H9 (cell line): Measurements from ENCODE around the gene MRPL9. TPM values are rescaled to one million over a fixed set of nuclear protein-coding genes. Genes with fewer than 3 reads are reported as not detected.

ENCODE experiments used
- DNase-seq: peaks from one replicate; pipeline ENCODE4 v3.0.0-alpha.2; 2017
- H2AFZ ChIP-seq: one replicate; pipeline ENCODE4 v1.6.1; 2013; ENCODE audit warnings: mild to moderate bottlenecking, low read length, control low read depth, moderate library complexity
- H2AK5ac ChIP-seq: 2 replicates; pipeline ENCODE4 v1.6.1; 2013; ENCODE audit warnings: low read length, control low read depth, mixed read lengths; ENCODE audit not compliant: insufficient read length
- H2BK120ac ChIP-seq: one replicate; pipeline ENCODE4 v1.6.1; 2013; ENCODE audit warnings: low read depth, mild to moderate bottlenecking, low read length, control low read depth, inconsistent platforms; ENCODE audit not compliant: poor library complexity, severe bottlenecking
- H2BK12ac ChIP-seq: 2 replicates; pipeline ENCODE4 v1.6.1; 2013; ENCODE audit warnings: low read length, control low read depth, mixed read lengths, low read depth; ENCODE audit not compliant: insufficient read length
- H2BK15ac ChIP-seq: 2 replicates; pipeline ENCODE4 v1.6.1; 2013; ENCODE audit warnings: low read depth, low read length, control low read depth
- H2BK20ac ChIP-seq: one replicate; pipeline ENCODE4 v1.6.1; 2013; ENCODE audit warnings: low read depth, mild to moderate bottlenecking, low read length, control low read depth, inconsistent platforms; ENCODE audit not compliant: poor library complexity, severe bottlenecking
- H2BK5ac ChIP-seq: 2 replicates; pipeline ENCODE4 v1.6.1; 2013; ENCODE audit warnings: low read length, control low read depth, mixed read lengths; ENCODE audit not compliant: insufficient read length
- H3K14ac ChIP-seq: 2 replicates; pipeline ENCODE4 v1.6.1; 2013; ENCODE audit warnings: low read length, control low read depth; ENCODE audit not compliant: insufficient read depth
- H3K18ac ChIP-seq: 2 replicates; pipeline ENCODE4 v1.6.1; 2013; ENCODE audit warnings: low read depth, mild to moderate bottlenecking, mixed read lengths, low read length, control low read depth; ENCODE audit not compliant: insufficient read length
- H3K23ac ChIP-seq: 2 replicates; pipeline ENCODE4 v1.6.1; 2013; ENCODE audit warnings: low read length, control low read depth, mixed read lengths, low read depth; ENCODE audit not compliant: insufficient read length
- H3K23me2 ChIP-seq: 2 replicates; pipeline ENCODE4 v1.6.1; 2013; ENCODE audit warnings: low read depth, mild to moderate bottlenecking, mixed read lengths, low read length, control low read depth; ENCODE audit not compliant: insufficient read length, poor library complexity, severe bottlenecking
- H3K27ac ChIP-seq: 2 replicates; pipeline ENCODE4 v1.5.1; 2013; ENCODE audit warnings: low read length, control low read depth, mixed read lengths, low read depth; ENCODE audit not compliant: insufficient read length
- H3K27me3 ChIP-seq: 2 replicates; pipeline ENCODE4 v1.6.1; 2013; ENCODE audit warnings: low read length, control low read depth, inconsistent platforms; ENCODE audit not compliant: insufficient read depth
- H3K4ac ChIP-seq: 2 replicates; pipeline ENCODE4 v1.6.1; 2013; ENCODE audit warnings: low read depth, mild to moderate bottlenecking, control low read depth, inconsistent platforms, low read length, moderate library complexity
- H3K4me1 ChIP-seq: 2 replicates; pipeline ENCODE4 v1.6.1; 2013; ENCODE audit warnings: low read length, control low read depth, inconsistent platforms; ENCODE audit not compliant: insufficient read depth
- H3K4me2 ChIP-seq: 2 replicates; pipeline ENCODE4 v1.6.1; 2013; ENCODE audit warnings: low read length, control low read depth, mixed read lengths; ENCODE audit not compliant: insufficient read length, insufficient read depth
- H3K56ac ChIP-seq: 2 replicates; pipeline ENCODE4 v1.6.1; 2013; ENCODE audit warnings: low read depth, mild to moderate bottlenecking, mixed read lengths, low read length, control low read depth; ENCODE audit not compliant: insufficient read length
- H3K79me1 ChIP-seq: 2 replicates; pipeline ENCODE4 v1.6.1; 2013; ENCODE audit warnings: low read depth, mild to moderate bottlenecking, moderate library complexity, low read length, control low read depth, inconsistent platforms; ENCODE audit not compliant: insufficient read depth, poor library complexity, severe bottlenecking
- H3K79me2 ChIP-seq: 2 replicates; pipeline ENCODE4 v1.6.1; 2013; ENCODE audit warnings: low read length, control low read depth, inconsistent platforms; ENCODE audit not compliant: insufficient read depth
- H3K9ac ChIP-seq: 2 replicates; pipeline ENCODE4 v1.6.1; 2013; ENCODE audit warnings: low read length, control low read depth, mixed read lengths; ENCODE audit not compliant: insufficient read length; ENCODE audit errors: extremely low read depth
- H3K9me3 ChIP-seq: one replicate; pipeline ENCODE4 v1.6.1; 2013; ENCODE audit warnings: low read depth, low read length, inconsistent platforms; ENCODE audit not compliant: control insufficient read depth
- H3T11ph ChIP-seq: one replicate; pipeline ENCODE4 v1.6.1; 2013; ENCODE audit warnings: mild to moderate bottlenecking, low read length, control low read depth, inconsistent platforms
- H4K20me1 ChIP-seq: one replicate; pipeline ENCODE4 v1.6.1; 2013; ENCODE audit not compliant: control insufficient read depth, insufficient read length, insufficient read depth
- H4K5ac ChIP-seq: 2 replicates; pipeline ENCODE4 v1.6.1; 2013; ENCODE audit warnings: low read depth, mild to moderate bottlenecking, mixed read lengths, low read length, control low read depth; ENCODE audit not compliant: insufficient read length
- H4K8ac ChIP-seq: replicated peaks from 2 replicates; pipeline ENCODE4 v1.6.1; 2013; ENCODE audit warnings: low read length, control low read depth, mixed read lengths, low read depth; ENCODE audit not compliant: insufficient read length
- H4K91ac ChIP-seq: 2 replicates; pipeline ENCODE4 v1.6.1; 2013; ENCODE audit warnings: low read depth, mild to moderate bottlenecking, moderate library complexity, mixed read lengths, low read length, control low read depth; ENCODE audit not compliant: insufficient read length
- H3K27ac Mint-ChIP-seq, 3 experiments: 2 replicates in 2 of 3; 3 replicates in 1 of 3; pipeline ENCODE4 v1.8.0; 2020 to 2021; ENCODE audit warnings: mixed read lengths in 3 of 3, mild to moderate bottlenecking in 1 of 3, moderate library complexity in 1 of 3
- H3K27me3 Mint-ChIP-seq: 2 replicates; pipeline ENCODE4 v1.8.0; 2021; ENCODE audit warnings: low read depth, mild to moderate bottlenecking, moderate library complexity, mixed read lengths
- H3K36me3 Mint-ChIP-seq, 3 experiments: 2 replicates in 2 of 3; 3 replicates in 1 of 3; pipeline ENCODE4 v1.8.0; 2020 to 2021; ENCODE audit warnings: low read depth in 3 of 3, mixed read lengths in 3 of 3; ENCODE audit not compliant: insufficient read depth in 1 of 3
- H3K4me1 Mint-ChIP-seq, 2 experiments: 2 replicates each; pipeline ENCODE4 v1.8.0; 2020; ENCODE audit warnings: mixed read lengths in 2 of 2
- H3K4me3 Mint-ChIP-seq, 2 experiments: 2 replicates in 1 of 2; 3 replicates in 1 of 2; pipeline ENCODE4 v1.8.0; 2020 to 2021; ENCODE audit warnings: mild to moderate bottlenecking in 2 of 2, mixed read lengths in 2 of 2, moderate library complexity in 1 of 2
- H3K9me3 Mint-ChIP-seq, 2 experiments: 2 replicates in 1 of 2; 3 replicates in 1 of 2; pipeline ENCODE4 v1.8.0; 2020; ENCODE audit warnings: mild to moderate bottlenecking in 2 of 2, mixed read lengths in 2 of 2, moderate library complexity in 1 of 2
- CTCF ChIP-seq: fragments of 200-600 bp; sonication (generic); conservative IDR thresholded peaks from 3 replicates; pipeline ENCODE4 v1.8.0; 2021; ENCODE audit warnings: antibody characterized with exemption, mild to moderate bottlenecking
- WGBS: extraction: QIAGEN DNeasy Blood & Tissue Kit; methylation state at CpG from one replicate; pipeline ENCODE4 v1.1.7; 2013; ENCODE audit warnings: missing lambda C conversion rate, low lambda C conversion rate, mixed read lengths; ENCODE audit not compliant: insufficient read length; ENCODE audit errors: extremely low coverage; 5-methylcytosine and 5-hydroxymethylcytosine counted together
- total RNA-seq: library from RNA; stranded (reverse); gene quantifications from 2 replicates; pipeline ENCODE4 v1.2.1, GENCODE V29; 2021

The MRPL9 gene
- total RNA-seq, 1 experiment from 2014 or later: 102 TPM

- H3K4me3 Mint-ChIP-seq: 0 out of 5 replicates have a peak overlapping the region, but pooled peaks of 1 of the 2 experiments have one; percentile 82
- H3K4me1 ChIP-seq: 0 out of 2 replicates have a peak, but pooled peaks cover 6% of the 10 kb centered on the region
These were observed 45.3 kb downstream of the MRPL9 start for GRCh38 chr1:151718011-151718431.

More at GRCh38 chr1:151718011-151718431, 45.3 kb downstream of the MRPL9 start:
- Histone ChIP-seq H3K23ac (no peak overlapping the region), H2BK12ac (no peak overlapping the region), H2BK120ac (no peak overlapping the region), H4K5ac (no peak overlapping the region), H3K23me2 (peaks cover 21% of the 10 kb centered on the region), H3K56ac (no peak overlapping the region), H3T11ph (no peak overlapping the region), H2AFZ (no peak overlapping the region), H3K14ac (no peak overlapping the region), H3K4me2 (no peak overlapping the region), H2AK5ac (no peak overlapping the region), H4K91ac (no peak overlapping the region), H4K8ac (no peak overlapping the region), H3K27me3 (peaks cover 24% of the 10 kb centered on the region; the same call in 1 of the 2 replicates), H3K4ac (no peak overlapping the region), H3K9ac (no peak overlapping the region), H3K79me2 (no peaks in the 10 kb centered on the region), H4K20me1 (no peaks in the 10 kb centered on the region), H3K18ac (no peak overlapping the region), H2BK15ac (no peak overlapping the region), H3K9me3 (no peaks in the 10 kb centered on the region), H2BK20ac (no peak overlapping the region), H2BK5ac (no peak overlapping the region), H3K79me1 (no peaks in the 10 kb centered on the region), H3K27ac (no peak overlapping the region)
- DNase-seq: no peak
- WGBS: no CpG with 5 or more reads among the region's 4 CpGs
- no peaks in the 10 kb centered on the region for H3K36me3 Mint-ChIP-seq
- no peak overlapping the region for H3K27ac Mint-ChIP-seq
- no peaks in the 10 kb centered on the region for H3K9me3 Mint-ChIP-seq
- H3K4me1 Mint-ChIP-seq: peaks cover 50 to 56% of the 10 kb centered on the region in 2 experiments
- H3K27me3 Mint-ChIP-seq: peaks cover 64% of the 10 kb centered on the region
- TF ChIP-seq CTCF: no peak
